ENCODE measurements around the gene ZCWPW1.

The ZCWPW1 gene, protein sequence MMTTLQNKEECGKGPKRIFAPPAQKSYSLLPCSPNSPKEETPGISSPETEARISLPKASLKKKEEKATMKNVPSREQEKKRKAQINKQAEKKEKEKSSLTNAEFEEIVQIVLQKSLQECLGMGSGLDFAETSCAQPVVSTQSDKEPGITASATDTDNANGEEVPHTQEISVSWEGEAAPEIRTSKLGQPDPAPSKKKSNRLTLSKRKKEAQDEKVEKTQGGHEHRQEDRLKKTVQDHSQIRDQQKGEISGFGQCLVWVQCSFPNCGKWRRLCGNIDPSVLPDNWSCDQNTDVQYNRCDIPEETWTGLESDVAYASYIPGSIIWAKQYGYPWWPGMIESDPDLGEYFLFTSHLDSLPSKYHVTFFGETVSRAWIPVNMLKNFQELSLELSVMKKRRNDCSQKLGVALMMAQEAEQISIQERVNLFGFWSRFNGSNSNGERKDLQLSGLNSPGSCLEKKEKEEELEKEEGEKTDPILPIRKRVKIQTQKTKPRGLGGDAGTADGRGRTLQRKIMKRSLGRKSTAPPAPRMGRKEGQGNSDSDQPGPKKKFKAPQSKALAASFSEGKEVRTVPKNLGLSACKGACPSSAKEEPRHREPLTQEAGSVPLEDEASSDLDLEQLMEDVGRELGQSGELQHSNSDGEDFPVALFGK

DNA sequence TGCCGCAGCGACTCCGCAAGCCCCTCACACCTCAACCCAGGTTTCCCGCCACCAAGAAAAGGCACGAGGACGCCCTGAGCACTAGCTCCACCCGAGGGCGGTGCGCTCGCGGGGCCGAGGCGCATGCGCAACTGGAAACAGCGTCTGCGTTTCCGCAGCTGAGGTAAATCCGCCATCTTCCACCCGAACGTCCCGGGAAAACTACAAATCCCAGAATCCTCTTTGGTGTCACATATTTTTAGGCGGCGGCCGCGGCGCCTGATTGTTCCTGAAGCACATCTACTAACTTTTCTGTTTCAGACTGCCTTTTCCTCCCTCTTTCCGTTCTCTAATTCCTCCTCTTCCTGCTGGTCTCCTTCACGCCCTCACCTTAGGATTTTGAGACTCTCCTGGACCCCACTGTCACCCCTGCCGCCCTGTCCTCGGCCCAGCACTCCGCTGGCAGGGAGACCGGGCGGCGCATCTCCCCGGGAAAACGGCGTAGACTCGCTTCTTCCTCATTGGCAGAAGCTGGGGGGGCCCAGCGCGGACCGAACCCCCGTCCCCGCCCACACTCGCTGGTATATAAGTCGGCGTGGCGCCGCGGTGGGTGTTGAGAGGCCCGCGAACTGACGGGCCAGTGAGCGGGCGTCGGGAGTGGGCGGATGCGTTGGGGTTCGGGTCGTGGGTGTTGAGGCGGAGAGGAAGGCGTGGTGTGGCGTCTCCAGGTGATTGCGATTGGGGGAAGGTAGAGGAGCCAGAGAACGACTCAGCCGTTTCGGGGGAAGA is at the start of gene ZCWPW1:
Gene ZCWPW1, minus strand, starts transcription at position 505 of the 768 bp plus-strand sequence. CDS start 8,054 bp downstream, outside the sequence.
- peak; percentile 97 for DNase-seq (ENCODE audit: low spot score)

DNA sequence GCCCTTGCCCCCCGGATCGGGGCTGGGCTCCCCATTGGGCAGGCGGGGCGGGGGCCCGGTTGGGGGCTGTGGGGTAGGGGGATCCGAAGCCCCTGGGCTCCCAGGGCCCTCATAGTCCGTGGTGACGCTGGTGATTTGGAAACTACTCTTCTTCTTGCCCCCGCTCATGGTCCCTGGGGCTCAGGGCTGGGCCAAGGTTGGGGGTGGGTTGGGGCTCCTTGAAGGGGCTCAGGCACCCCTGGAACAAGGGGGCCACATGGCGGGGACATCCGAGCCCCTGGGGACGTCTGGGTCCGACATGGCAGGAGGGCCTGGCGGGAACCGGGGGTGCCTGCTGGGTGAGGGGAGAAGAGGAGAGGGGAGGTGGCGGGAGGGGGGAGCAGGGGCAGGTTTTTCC is 49.4 kb upstream of the ZCWPW1 start:
- no peak for DNase-seq (ENCODE audit: low spot score)

DNA sequence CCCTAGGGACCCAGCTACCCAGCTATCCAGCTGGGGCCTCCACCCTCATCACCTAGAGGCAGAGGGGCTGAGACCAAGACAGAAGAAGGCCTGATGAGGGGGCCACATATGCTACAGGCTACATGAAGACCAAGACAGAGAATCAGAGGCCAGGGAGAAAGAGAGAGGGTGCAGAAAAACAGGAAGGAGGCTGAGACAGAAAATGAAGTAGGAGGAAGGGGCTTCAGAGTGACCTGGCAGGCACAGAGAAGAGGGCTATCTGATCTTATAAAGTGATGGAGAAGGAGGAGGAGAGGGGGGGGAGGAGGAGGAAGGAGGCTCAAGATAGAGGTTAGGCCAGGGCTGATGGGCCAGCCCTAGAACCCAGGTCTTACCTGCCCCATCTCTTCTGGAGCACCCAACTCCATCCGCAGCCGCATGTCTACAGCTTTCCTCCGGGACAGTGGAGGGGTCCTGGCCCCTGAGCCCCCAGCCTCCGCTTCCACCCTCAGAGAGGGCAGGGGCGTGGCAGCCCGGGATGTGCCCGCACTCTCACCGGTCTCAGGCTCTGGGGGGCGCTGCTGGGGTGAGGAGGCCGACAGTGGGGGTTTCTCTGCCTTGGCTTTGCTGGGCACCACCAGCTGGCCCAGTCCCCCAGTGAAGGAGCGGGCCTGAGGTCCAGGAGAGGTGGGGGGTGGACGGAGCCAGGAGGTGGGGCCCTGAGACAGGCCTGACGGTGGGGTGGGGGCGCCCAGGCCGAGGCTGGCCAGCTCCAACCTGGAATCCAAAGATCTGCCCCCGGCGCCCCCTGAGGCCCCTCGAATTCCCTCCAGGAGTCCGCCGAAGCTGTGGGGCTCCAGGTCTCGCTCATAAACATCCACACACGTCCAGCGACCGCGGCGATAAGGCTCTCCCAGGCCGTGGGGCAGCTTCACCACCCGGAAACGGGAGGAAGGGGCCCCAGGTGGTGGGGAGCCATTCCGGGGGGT is 48.7 kb upstream of the ZCWPW1 start:
- DNase-seq (ENCODE audit: low spot score) = no peak

DNA sequence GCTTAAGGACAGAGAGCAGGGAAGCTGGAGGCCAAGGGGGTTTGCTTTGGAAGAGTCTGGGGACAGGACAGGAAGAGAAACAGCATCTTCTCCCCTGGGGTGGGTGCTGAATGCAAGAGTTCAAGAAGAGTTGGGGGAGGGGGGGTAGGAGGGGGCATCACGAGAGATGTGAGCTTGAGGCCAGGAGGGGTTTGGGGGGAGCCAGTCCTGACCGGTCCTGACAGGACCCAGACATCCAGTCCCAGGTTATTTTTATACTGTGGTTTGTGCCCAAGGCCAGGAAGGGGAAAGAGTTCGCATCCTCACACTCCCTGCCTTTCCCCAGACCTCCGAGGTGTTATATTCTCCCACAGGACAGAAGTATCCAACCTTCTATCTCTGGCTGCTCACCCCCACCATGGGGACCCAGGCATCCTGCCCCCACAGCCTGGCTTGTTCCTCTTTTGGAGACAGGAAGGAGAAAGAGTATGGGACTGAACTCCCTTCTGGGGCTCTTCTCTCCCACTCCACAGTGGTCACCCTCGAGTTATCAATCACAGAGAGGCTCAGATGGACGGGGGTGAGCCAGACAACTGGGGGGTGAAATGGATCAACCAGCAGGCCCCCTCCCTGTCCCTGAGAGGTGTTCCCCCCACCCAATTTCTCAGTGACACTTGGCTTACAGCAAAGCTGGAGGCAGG is 47.7 kb upstream of the ZCWPW1 start:
- no peak for DNase-seq (ENCODE audit: low spot score)

DNA sequence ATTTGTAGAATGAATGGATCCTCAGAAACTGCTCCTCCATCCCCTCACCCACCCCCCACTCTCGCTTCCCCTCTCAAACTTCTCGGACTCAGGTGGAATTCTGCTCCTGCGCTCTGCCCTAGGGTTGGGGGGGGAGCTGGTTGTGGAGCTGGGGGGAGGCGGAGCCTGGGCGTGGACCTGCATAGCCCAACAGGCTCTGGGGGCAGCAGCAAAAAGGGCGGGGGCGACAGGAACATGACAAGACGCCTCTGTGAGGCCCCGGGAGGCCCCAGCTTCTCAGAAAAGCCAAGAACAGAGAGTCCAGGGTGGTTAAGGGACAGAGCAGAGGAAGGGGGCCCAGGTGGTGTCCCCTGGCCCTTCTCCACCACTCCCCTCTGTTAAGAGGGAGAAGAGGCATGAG is 47.0 kb upstream of the ZCWPW1 start:
- DNase-seq (ENCODE audit: low spot score) = no peak

DNA sequence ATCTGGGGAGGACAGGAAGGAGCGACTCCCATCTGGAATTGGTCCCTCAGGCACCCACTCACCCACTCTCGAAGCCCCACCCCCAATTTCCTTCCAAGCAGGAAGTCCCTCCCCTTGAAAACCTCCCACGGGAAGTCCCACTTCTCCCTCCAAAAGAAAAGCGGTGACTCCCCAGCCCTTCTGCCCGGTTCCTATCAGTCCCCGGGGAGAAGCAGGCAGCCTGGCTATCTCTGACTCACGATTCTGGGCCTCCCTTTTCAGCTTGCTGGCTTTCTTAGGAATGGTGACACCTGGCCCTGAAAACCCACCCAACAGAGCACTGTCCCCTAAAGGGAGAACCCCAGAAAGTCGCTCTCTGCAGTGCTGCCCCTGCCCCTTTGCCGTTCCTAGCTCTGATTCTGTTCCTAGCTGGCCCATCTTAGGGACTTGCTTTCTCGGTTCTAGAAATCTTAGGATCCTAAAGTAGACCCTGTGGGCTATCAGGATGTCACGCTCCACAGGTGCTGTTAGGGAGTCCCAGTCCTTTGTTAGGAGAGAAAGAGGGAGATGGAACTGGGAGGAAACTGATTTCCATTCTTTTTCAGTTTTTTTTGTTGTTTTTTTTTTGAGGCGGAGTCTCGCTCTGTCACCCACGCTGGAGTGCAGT is 44.5 kb upstream of the ZCWPW1 start:
- no peak for DNase-seq (ENCODE audit: low spot score)

DNA sequence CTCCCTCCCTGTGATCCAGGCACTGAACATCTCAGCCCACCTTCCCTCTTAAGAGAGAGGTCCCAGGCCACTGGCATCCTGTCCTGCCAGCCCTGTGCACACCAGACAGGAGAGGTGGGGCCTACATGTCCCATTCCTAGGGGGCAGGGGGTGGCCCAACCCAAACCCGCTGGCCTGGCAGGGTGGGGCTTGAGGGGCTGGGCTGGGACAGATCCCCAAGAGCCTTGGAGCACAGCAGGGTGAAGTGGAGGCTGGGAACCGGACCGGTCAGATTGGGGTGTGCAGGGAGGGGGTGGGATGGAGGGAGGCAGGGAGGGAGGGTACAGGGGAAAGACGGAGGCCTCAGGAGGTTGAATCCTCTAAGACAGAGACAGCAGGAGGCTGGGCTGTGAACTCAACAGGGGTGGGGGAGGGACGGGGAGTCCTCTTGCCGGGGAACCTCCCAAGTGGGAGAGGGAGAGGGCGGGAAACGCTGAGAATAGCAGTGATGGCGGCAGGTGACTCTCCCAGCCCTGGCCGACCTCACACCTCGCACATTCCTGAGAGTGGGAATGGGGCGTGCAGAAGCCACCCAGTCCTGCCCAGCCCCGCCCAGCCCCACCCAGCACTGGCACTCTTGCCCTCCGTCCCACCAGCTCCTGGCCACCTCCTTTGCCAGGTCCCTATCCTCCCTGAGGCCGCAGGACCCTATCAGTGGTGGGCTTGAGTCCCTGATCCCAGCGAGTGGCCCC is 43.8 kb upstream of the ZCWPW1 start:
- no peak for DNase-seq (ENCODE audit: low spot score)

DNA sequence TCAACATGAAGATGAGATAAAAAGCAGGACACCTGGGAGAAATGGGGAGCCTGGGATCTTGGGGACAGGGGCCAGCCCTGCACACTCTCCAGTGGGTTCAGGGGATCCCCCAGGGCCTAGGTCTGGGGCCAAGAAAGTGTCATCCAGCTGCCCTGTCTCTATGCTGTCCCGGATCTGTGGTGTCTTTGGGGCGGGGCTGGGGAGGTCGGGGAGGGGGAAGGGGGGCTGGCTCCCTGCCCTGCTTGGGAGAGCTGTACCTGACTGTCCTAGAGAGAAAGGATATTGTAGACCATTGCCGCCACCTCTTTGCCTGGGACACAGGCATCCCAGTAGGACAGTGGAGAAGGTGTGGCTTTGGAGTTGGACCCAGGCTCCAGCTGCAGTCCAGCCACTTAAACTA is 42.5 kb upstream of the ZCWPW1 start:
- DNase-seq (ENCODE audit: low spot score) = no peak

DNA sequence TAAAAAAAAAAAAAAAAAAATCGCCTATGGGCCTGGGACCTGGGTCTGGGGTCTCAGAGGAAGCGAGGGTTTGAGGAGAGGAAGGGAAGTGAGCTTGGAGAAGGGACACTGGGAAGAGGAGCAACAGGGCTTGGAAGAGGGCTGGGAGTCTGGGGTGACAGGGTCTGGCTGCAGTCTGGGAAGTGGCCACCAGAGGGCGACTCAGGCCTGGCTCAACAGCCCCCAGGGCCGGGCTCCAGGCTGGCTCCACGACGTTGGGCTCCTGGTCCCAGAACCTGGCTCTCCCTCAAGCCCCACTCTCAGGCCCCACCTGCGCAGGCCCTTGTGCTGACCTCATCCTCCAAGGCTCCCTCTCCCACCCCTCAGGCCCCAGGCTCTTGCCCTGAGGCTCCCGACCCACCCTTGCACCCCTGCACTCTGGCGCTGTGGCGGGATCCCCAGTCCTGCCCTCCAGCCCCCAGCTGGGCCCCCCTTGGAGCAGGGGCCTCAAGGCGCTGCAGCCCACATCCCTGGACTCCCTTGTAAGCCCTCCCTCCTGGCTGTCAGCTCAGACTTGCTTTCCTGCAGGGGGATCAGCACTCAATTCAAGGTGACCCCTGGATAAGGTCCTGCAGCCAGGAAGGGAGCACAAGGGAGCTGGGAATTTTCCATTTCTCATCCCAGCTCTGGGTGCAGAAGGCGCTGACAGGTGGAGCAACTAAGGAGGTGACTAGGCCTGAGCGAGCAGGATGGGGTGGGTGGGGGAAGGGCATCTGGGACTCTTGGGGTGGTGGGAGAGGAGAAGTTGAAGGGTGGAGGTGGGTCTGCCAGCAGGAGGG is 40.9 kb upstream of the ZCWPW1 start:
- peak; percentile 91 for DNase-seq (ENCODE audit: low spot score)

DNA sequence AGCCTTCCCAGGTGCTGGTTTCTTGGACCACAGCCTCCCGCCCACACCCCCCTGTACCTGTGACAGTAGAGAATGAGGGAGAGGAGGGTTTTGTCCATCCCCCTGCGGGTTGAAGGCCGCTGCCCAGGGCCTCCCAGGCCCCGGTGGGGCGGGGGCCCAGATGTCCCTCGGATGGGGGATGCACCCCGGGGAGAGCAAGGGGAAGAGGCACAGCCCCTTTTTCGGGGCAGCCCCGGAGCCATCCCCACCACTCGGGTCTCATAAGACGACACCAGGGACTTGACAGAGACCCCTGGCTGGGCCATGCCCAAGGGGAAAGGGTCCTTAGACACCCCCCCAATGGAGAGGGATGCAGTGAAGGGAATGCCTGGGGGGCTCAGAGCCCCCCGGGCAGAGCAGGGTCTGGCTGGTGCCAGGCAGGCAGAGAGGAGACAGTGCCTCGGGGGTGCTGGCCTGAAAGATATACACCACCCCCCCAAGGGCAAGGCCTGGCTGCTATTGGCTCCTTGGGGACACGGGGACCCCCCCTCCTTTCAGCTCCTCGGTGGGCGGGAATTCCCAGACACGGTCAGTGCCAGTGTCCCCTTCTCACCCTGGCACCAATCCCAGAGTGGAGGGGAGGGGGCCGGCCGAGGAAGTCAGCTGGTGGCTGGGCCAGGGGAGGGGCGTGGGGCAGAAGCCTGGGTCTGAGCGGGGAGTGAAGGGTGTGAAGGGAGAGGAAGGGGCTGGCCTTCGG is 39.3 kb upstream of the ZCWPW1 start:
- DNase-seq (ENCODE audit: low spot score) = no peak

DNA sequence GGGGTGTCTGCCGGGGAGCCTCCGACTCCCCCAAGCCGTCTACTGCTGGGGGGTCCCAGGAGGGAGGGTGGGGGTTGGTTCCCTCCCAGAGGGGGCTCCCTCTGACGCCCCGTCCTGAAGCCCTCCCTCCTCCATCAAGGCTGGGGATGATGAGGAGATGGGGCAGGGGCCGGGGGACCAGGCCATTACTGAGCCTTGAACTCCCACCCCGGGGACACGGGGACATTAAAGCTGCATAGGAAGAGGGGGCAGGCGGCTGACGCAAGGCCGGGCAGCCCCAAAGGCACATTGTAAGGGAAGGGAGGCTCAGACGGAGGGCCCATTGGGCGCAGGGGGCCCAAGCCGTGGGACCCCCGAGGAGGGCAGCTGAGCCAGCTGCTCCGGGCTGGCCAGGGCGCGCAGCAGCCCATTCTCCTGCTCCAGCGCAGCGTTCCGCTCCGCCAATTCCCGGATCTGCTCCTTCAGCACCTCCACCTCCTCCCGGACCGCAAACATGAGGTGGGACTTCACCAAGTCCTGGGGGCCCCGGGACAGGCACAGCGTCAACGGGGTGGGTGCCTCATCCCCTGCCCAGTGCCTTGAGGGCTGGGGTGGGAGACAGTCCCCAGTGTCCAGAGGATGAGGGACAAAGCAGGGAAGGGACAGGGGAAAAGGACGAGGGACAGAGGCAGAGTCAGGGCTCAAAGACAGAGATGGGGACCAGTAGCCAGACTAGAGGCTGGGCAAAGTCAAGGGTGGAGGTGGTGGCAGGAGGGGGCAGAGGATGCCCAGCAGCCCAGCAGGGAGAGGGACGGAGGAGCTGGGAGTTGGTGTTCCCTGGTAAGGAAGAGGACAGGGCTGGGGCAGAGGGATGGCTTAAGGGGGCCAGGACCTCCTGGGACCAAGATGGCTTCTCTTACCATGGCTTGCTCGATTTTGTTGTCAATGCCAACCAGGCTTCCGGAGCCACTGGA is 38.4 kb upstream of the ZCWPW1 start:
- DNase-seq (ENCODE audit: low spot score) = no peak

DNA sequence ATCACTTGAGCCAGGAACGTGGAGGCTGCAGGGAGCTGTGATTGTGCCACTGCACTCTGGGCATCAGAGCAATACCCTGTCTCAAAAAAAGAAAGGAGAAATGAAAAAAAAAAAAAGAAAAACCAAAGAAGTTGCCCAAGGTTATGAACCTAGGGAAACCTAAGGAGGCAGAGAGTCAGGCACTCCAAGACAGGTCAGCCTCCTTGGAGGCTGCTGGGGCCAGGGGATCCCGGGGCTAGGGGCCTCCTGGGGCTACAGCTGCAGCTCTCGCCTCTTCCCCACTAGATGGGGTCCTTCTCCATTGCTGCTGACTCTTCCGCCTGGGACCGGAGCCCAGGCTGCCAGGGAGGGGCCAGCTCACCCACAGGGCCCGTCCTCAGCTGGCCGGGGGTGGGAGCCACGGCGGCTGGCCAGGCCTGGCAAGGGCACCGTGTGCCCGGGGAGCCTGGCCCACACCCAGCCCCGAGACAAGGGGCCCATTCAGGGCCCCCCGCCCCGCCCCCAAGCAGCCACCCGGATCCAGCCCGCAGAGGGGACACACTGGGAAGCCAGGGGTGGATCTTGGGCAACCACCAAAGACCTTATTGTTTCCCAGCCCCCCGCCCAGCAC is 37.3 kb upstream of the ZCWPW1 start:
- peak; percentile 82 for DNase-seq (ENCODE audit: low spot score)

DNA sequence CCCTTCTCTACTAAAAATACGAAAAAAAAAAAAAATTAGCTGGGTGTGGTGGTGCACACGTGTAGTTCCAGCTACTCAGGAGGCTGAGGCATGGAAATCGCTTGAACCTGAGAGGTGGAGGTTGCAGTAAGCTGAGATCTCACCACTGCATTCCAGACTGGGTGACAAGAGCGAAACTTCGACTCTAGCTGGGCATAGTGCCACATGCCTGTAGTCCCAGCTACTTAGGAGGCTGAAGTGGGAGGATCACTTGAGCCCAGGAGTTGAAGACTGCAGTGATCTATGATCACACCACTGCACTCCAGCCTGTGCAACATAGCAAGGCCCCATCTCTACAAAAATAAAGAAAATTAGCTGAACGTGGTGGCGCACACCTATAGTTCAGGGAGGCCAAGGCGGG is 36.8 kb upstream of the ZCWPW1 start:
- no peak for DNase-seq (ENCODE audit: low spot score)

DNA sequence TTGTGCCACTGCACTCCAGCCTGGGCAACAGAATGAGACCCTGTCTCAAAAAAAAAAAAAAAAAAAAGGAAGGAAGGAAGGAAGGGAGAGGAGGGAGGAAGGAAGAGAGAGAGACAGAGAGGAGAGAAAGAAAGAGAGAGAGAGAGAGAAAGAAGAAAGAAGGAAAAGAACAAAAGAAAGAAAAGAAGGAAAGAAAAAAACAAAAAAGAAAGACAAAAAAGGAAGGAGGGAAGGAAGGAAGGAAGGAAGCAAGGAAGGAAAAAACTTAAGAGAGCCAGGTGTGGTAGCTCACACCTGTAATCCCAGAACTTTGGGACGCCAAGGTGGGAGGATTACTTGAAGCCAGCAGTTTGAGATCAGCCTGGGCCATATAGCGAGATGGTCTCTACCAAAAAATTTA is 36.3 kb upstream of the ZCWPW1 start:
- no peak for DNase-seq (ENCODE audit: low spot score)

DNA sequence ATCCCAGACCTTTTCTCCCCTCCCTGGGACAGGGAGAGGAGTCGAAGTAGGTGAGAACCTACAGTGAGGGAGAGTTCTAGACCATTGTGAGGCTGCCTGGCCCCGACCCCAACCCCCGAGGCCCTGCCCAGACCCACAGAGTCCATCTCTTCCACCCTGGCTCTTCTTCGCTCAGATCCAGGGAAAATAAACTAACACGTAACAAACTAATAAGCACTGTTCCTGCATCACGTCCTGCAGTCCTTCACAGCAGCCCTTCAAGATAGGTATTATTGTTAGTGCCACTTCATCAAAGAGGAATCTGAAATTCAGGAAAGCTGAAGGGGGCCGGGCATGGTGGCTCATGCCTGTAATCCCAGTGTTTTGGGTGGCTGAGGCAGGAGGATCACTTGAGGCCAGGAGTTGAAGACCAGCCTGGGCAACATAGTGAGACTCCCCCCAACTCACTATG is 35.7 kb upstream of the ZCWPW1 start, which contains the start of gene SPACDR:
Gene SPACDR, minus strand, starts transcription at position 51 of the 451 bp plus-strand sequence. CDS start 235 bp downstream, outside the sequence.
- no peak for DNase-seq (ENCODE audit: low spot score)

DNA sequence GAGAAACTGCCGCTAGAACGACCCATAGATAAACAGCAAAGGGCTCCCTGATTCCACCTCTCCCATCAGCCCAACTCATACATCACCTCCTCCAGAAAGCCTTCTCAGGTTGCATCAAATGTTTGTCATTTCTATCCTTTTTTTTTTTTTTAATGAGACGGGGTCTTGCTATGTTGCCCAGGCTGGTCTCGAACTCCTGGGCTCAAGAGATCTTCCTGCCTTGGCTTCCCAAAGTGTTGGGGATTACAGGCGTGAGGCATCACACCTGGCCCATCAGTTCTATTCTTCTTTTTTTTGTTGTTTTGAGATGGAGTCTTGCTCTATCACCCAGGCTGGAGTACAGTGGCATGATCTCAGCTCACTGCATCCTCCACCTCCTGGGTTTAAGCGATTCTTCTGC is 28.5 kb upstream of the ZCWPW1 start:
- DNase-seq (ENCODE audit: low spot score) = no peak
